K562 (cell line): ENCODE results near the gene MIDN. TPM values are rescaled to one million over a fixed set of nuclear protein-coding genes. Genes with fewer than 3 reads are reported as not detected.

Experiments
- ARID3A ChIP-seq: IDR thresholded peaks from 2 replicates; pipeline ENCODE4 v1.6.1; 2012; ENCODE audit warnings: low read depth, low read length, improper control_type of control experiment, borderline replicate concordance
- ATF1 ChIP-seq, 2 experiments: fragments of 450-650 bp in 1 of 2; IDR thresholded peaks; 2 replicates each; pipeline ENCODE4 v1.6.1; 2016; ENCODE audit warnings: missing compliant biosample characterization in 1 of 2, missing genetic modification characterization in 1 of 2
- ATF2 ChIP-seq: sonication (generic); formaldehyde crosslinking; IDR thresholded peaks from 2 replicates; pipeline ENCODE4 v1.8.1; 2022; ENCODE audit warnings: missing genetic modification reagents
- CBX5 ChIP-seq: IDR thresholded peaks from 2 replicates; pipeline ENCODE4 v1.6.1; 2014; ENCODE audit warnings: low read depth, borderline replicate concordance
- DIDO1 ChIP-seq: fragments of 450-650 bp; IDR thresholded peaks from 2 replicates; pipeline ENCODE4 v1.6.1; 2016; ENCODE audit warnings: low read depth, missing biosample characterization, missing genetic modification characterization
- EGR1 ChIP-seq: fragments of 450-650 bp; conservative IDR thresholded peaks from 2 replicates; pipeline ENCODE4 v1.6.1; 2017; ENCODE audit warnings: mild to moderate bottlenecking
- ERF ChIP-seq: fragments of 450-650 bp; formaldehyde crosslinking; IDR thresholded peaks from 2 replicates; pipeline ENCODE4 v1.4.0; 2020; ENCODE audit warnings: mild to moderate bottlenecking, mixed read lengths
- EZH2 ChIP-seq: IDR thresholded peaks from 2 replicates; pipeline ENCODE4 v1.6.1; 2012; ENCODE audit warnings: low read depth, mild to moderate bottlenecking, inconsistent platforms, low read length, borderline replicate concordance
- GABPA ChIP-seq: fragments of 200-800 bp; sonication (Bioruptor generic); conservative IDR thresholded peaks from 2 replicates; pipeline ENCODE4 v1.6.1; 2016; ENCODE audit warnings: low read depth, missing genetic modification characterization, missing compliant biosample characterization
- LCOR ChIP-seq: sonication (generic); formaldehyde crosslinking; IDR thresholded peaks from 2 replicates; pipeline ENCODE4 v1.8.0; 2022; ENCODE audit warnings: mild to moderate bottlenecking, missing genetic modification reagents
- MAFG ChIP-seq: fragments of 450-650 bp; conservative IDR thresholded peaks from 2 replicates; pipeline ENCODE4 v1.6.1; 2016; ENCODE audit warnings: missing genetic modification characterization, missing compliant biosample characterization
- MYC ChIP-seq, 2 experiments: fragments of 250-450 bp in 1 of 2; sonication (Bioruptor Pico) in 1 of 2; IDR thresholded peaks; 2 replicates each; pipeline versions ENCODE4 v1.5.1 to v1.6.1; 2012 to 2021; ENCODE audit warnings: low read depth in 2 of 2, borderline replicate concordance in 1 of 2, improper control_type of control experiment in 1 of 2, low read length in 1 of 2, mild to moderate bottlenecking in 1 of 2, moderate library complexity in 1 of 2
- NFIX ChIP-seq: fragments of 250-450 bp; sonication (Bioruptor Pico); IDR thresholded peaks from 2 replicates; pipeline ENCODE4 v1.4.0; 2020; ENCODE audit warnings: low read depth, mild to moderate bottlenecking, moderate library complexity
- NR1H2 ChIP-seq: sonication (generic); formaldehyde crosslinking; IDR thresholded peaks from 2 replicates; pipeline ENCODE4 v1.4.0; 2020; ENCODE audit warnings: mild to moderate bottlenecking, missing genetic modification reagents
- PHF8 ChIP-seq: fragments of 200-600 bp; sonication (generic); IDR thresholded peaks from 2 replicates; pipeline ENCODE4 v1.6.1; 2012; ENCODE audit warnings: mixed run types, mild to moderate bottlenecking, inconsistent platforms, low read length, moderate library complexity, borderline replicate concordance
- SAFB ChIP-seq: fragments of 200-400 bp; formaldehyde crosslinking; IDR thresholded peaks from 2 replicates; pipeline ENCODE4 v1.6.1; 2017; ENCODE audit warnings: low read depth, low read length, borderline replicate concordance
- SFPQ ChIP-seq: fragments of 200-400 bp; formaldehyde crosslinking; IDR thresholded peaks from 2 replicates; pipeline ENCODE4 v1.6.1; 2017; ENCODE audit warnings: mild to moderate bottlenecking, low read depth, low read length, moderate library complexity
- SRSF1 ChIP-seq: fragments of 200-400 bp; formaldehyde crosslinking; IDR thresholded peaks from 2 replicates; pipeline ENCODE4 v1.6.1; 2017; ENCODE audit warnings: mild to moderate bottlenecking, low read depth, low read length, moderate library complexity
- SRSF7 ChIP-seq: fragments of 200-400 bp; formaldehyde crosslinking; optimal IDR thresholded peaks from 2 replicates; pipeline ENCODE3; 2017; ENCODE audit warnings: mild to moderate bottlenecking, low read depth, low read length
- THAP7 ChIP-seq: fragments of 250-450 bp; sonication (Bioruptor Pico); IDR thresholded peaks from 2 replicates; pipeline ENCODE4 v1.5.0; 2021
- polyA plus RNA-seq, 8 experiments: library from polyadenylated mRNA; depleted of rRNA in 4 of 8; stranded (reverse) in 5 of 8; unstranded in 3 of 8; fragments of >200 nt; fragmentation: Nextera tagmentation in 2 of 8; fragmentation: Illumina TruSeq in 1 of 8; extraction: Ambion mirVana in 2 of 8; extraction: Trizol in 1 of 8; gene quantifications; 2 replicates each; pipeline versions ENCODE4 v1.2.1 to v1.2.3, GENCODE V29; 2011 to 2014; ENCODE audit warnings: inconsistent platforms in 1 of 8, missing spikeins in 1 of 8
- total RNA-seq, 7 experiments: library from RNA; depleted of rRNA in 6 of 7; stranded (reverse); fragments of >200 nt in 6 of 7; fragmentation: Illumina TruSeq in 2 of 7; extraction: Trizol in 2 of 7; gene quantifications; 2 replicates each; pipeline versions ENCODE4 v1.2.1 to v1.2.3, GENCODE V29; 2011 to 2021; ENCODE audit warnings: low replicate concordance in 1 of 7

Gene MIDN
- total and polyA plus RNA-seq, 9 of the 15 experiments (the other 6 are each of a cell fraction or from before 2014, with no cell fraction given): 0.17 to 120 (median 10.1) TPM

GRCh38 chr19:1248139-1248785 lies at the start of gene MIDN (continued):
- 0 out of 2 replicates have a peak, but pooled peaks have one; percentile 46 for TF ChIP-seq LCOR
- TF ChIP-seq THAP7 (CRISPR knock-in tag): no peak
- 0 out of 2 replicates have a peak, but pooled peaks have one; percentile 8 for TF ChIP-seq ATF1 (CRISPR knock-in tag; IDR thresholded peaks at IDR 0.05)
- TF ChIP-seq ATF1 (tag; IDR thresholded peaks at IDR 0.05): peak; percentile 82
- TF ChIP-seq EZH2: no peak
- no peak for TF ChIP-seq DIDO1 (tag)
- peak; percentile 35; the same call in 1 of the 2 replicates for TF ChIP-seq MAFG (tag)
- TF ChIP-seq NR1H2: no peak
- TF ChIP-seq GABPA (tag): peak; percentile 74
- TF ChIP-seq SAFB: no peak
- TF ChIP-seq ATF2: no peak
- TF ChIP-seq MYC (IDR thresholded peaks at IDR 0.05; ENCODE audit: low read depth, low read length): peak; percentile 14; the same call in 1 of the 2 replicates
- TF ChIP-seq MYC (CRISPR knock-in tag; IDR thresholded peaks at IDR 0.05; ENCODE audit: borderline replicate concordance, low read depth): no peak
- peak; percentile 71 for TF ChIP-seq EGR1
- no peak for TF ChIP-seq NFIX (CRISPR knock-in tag)
- TF ChIP-seq ARID3A: no peak
- no peak for TF ChIP-seq SFPQ
- peak; percentile 69; the same call in 1 of the 2 replicates for TF ChIP-seq PHF8
- TF ChIP-seq CBX5: no peak
- no peak for TF ChIP-seq SRSF7
- TF ChIP-seq SRSF1: no peak
- peak; percentile 68 for TF ChIP-seq ERF
